Thyroid gland (tissue), 4 donors: Measurements from ENCODE around the gene PITRM1. TPM values are rescaled to one million over a fixed set of nuclear protein-coding genes. Genes with fewer than 3 reads are reported as not detected.

ENCODE experiments used
- DNase-seq, 2 donors: peaks; one replicate each; pipeline ENCODE4 v3.0.0-alpha.2; 2019
- H3K27ac ChIP-seq, 3 donors: fragments of 200-600 bp; sonication (generic); 1 replicate in 2 of 3; 2 replicates in 1 of 3; pipeline ENCODE4 v1.5.1; 2016 to 2019; ENCODE audit warnings: mild to moderate bottlenecking in 1 of 3, moderate library complexity in 1 of 3
- H3K27me3 ChIP-seq: fragments of 200-600 bp; sonication (generic); one replicate; pipeline ENCODE4 v1.5.1; 2019
- H3K36me3 ChIP-seq, 2 donors: fragments of 200-600 bp; sonication (generic); one replicate each; pipeline ENCODE4 v1.5.1; 2016 to 2019
- H3K4me1 ChIP-seq, 2 donors: fragments of 200-600 bp; sonication (generic); one replicate each; pipeline ENCODE4 v1.5.1; 2017 to 2019
- H3K4me3 ChIP-seq, 3 donors: fragments of 200-600 bp; sonication (generic); replicated peaks in 1 of 3; 1 replicate in 2 of 3; 2 replicates in 1 of 3; pipeline ENCODE4 v1.5.1; 2016; ENCODE audit warnings: mild to moderate bottlenecking in 1 of 3
- H3K9me3 ChIP-seq: fragments of 200-600 bp; sonication (generic); one replicate; pipeline ENCODE4 v1.5.1; 2017
- POLR2A ChIP-seq, 2 donors: fragments of 450-650 bp; IDR thresholded peaks; one replicate each; pipeline ENCODE4 v1.6.1; 2017; ENCODE audit warnings: antibody characterized with exemption in 2 of 2, mild to moderate bottlenecking in 2 of 2, moderate library complexity in 1 of 2
- WGBS, 2 donors: methylation state at CpG; one replicate each; pipeline ENCODE4 v1.1.5; 2017; 5-methylcytosine and 5-hydroxymethylcytosine counted together
- intact Hi-C: fragments of 100-400 bp; cut with DNase I; formaldehyde crosslinking; loops from one replicate; pipeline ENCODE4 v1.15.1; 2023
- total RNA-seq, 4 donors: library from RNA; depleted of rRNA; stranded (reverse); fragments of >200 nt; gene quantifications; one replicate each; pipeline ENCODE4 v1.2.3, GENCODE V29; 2016
- TF ChIP-seq, protein P1 (sequence below), 6 experiments: fragments of 200-600 bp in 3 of 6; fragments of 450-650 bp in 3 of 6; sonication (generic) in 3 of 6; IDR thresholded peaks; one replicate each; pipeline ENCODE4 v1.5.1; 2016 to 2019; ENCODE audit warnings: antibody characterized with exemption in 6 of 6, mild to moderate bottlenecking in 2 of 6, inconsistent platforms in 1 of 6, moderate library complexity in 1 of 6

Gene PITRM1
- total RNA-seq, 4 donors from 2014 or later = 68.2 to 107 (median 86.2) TPM

GRCh38 chr10:3210251-3210877 is 37.8 kb upstream of the PITRM1 start:
- Histone ChIP-seq H3K9me3 (no peaks in the 10 kb centered on the region), H3K4me3 (no peak overlapping the region), H3K27me3 (no peaks in the 10 kb centered on the region), H3K36me3 (no peaks in the 10 kb centered on the region), H3K27ac (no peak overlapping the region), H3K4me1 (no peaks in the 10 kb centered on the region)
- 45 to 60% methylated on average over 10 of the region's 10 CpGs for WGBS, 2 donors
- TF ChIP-seq POLR2A (IDR thresholded peaks at IDR 0.05) = no peak
- TF ChIP-seq, protein P1, sequence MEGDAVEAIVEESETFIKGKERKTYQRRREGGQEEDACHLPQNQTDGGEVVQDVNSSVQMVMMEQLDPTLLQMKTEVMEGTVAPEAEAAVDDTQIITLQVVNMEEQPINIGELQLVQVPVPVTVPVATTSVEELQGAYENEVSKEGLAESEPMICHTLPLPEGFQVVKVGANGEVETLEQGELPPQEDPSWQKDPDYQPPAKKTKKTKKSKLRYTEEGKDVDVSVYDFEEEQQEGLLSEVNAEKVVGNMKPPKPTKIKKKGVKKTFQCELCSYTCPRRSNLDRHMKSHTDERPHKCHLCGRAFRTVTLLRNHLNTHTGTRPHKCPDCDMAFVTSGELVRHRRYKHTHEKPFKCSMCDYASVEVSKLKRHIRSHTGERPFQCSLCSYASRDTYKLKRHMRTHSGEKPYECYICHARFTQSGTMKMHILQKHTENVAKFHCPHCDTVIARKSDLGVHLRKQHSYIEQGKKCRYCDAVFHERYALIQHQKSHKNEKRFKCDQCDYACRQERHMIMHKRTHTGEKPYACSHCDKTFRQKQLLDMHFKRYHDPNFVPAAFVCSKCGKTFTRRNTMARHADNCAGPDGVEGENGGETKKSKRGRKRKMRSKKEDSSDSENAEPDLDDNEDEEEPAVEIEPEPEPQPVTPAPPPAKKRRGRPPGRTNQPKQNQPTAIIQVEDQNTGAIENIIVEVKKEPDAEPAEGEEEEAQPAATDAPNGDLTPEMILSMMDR (IDR thresholded peaks at IDR 0.05) = no peak
- DNase-seq = no peak
- intact Hi-C loops = no loop called here

- Histone ChIP-seq H3K27ac (no peak overlapping the region), H3K4me3 (no peak overlapping the region), H3K36me3 (no peaks in the 10 kb centered on the region), H3K27me3 (no peaks in the 10 kb centered on the region), H3K9me3 (no peaks in the 10 kb centered on the region), H3K4me1 (no peaks in the 10 kb centered on the region)
- DNase-seq = no peak
- 79 to 82% methylated on average over 24 to 28 of the region's 31 CpGs for WGBS, 2 donors
- no peak for TF ChIP-seq POLR2A (IDR thresholded peaks at IDR 0.05)
- TF ChIP-seq, protein P1 (IDR thresholded peaks at IDR 0.05) = no peak
- intact Hi-C loops = no loop called here
These were observed 36.2 kb upstream of the PITRM1 start for GRCh38 chr10:3208481-3209406.

GRCh38 chr10:3207351-3207750 is 34.8 kb upstream of the PITRM1 start:
- H3K4me1 ChIP-seq = no peaks in the 10 kb centered on the region
- no peaks in the 10 kb centered on the region for H3K36me3 ChIP-seq
- no peak overlapping the region for H3K27ac ChIP-seq
- no peaks in the 10 kb centered on the region for H3K9me3 ChIP-seq
- DNase-seq = no peak
- TF ChIP-seq, protein P1 (IDR thresholded peaks at IDR 0.05) = no peak
- no peak for TF ChIP-seq POLR2A (IDR thresholded peaks at IDR 0.05)
- no peaks in the 10 kb centered on the region for H3K27me3 ChIP-seq
- intact Hi-C loops = no loop called here
- H3K4me3 ChIP-seq = no peak overlapping the region
- 71 to 78% methylated on average over 8 of the region's 8 CpGs for WGBS, 2 donors

DNA sequence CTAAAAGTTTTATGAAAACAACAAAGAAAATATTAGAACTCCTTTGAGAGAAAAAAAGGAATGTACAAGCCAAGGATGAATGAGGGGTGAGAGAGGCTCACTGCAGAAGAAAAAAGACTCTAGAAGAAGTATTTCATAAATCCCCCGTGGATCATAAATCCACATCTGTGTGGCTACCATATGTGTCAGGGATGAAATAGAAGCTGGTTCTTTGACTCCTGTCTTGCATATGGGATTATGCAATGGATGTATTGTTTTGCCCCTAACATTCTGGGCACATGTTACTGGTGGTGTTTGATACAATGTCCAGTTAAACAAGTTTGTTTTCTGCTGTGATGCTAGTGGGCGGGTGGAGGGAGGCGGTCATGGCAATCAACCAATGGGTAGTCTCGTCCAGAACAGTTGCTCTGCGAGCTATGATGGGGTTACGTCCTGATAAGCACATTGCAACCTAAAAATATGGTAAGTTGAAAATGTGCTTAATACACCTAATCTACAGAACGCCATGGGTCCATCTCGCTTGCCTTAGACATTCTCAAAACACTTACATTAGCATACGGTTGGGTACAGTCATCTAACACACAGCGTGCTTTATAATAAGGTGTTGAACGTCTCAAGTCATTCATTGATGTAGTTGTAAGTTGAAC is 34.1 kb upstream of the PITRM1 start:
- WGBS, 2 donors = 86 to 92% methylated on average over 11 of the region's 11 CpGs
- H3K27me3 ChIP-seq = no peaks in the 10 kb centered on the region
- no peak for TF ChIP-seq POLR2A (IDR thresholded peaks at IDR 0.05)
- TF ChIP-seq, protein P1 (IDR thresholded peaks at IDR 0.05) = no peak
- no peaks in the 10 kb centered on the region for H3K36me3 ChIP-seq
- intact Hi-C loops = no loop called here
- H3K9me3 ChIP-seq = no peaks in the 10 kb centered on the region
- no peak overlapping the region for H3K27ac ChIP-seq
- DNase-seq = no peak
- no peaks in the 10 kb centered on the region for H3K4me1 ChIP-seq
- no peak overlapping the region for H3K4me3 ChIP-seq
